ENCODE data around the gene TAF6L. TPM values are rescaled to one million over a fixed set of nuclear protein-coding genes. Genes with fewer than 3 reads are reported as not detected.
"Not testable (repeated sequence)": the region's sequence is repeated elsewhere in the genome, so short reads cannot be mapped to it uniquely, and the experiment has no call there.

The TAF6L gene, protein sequence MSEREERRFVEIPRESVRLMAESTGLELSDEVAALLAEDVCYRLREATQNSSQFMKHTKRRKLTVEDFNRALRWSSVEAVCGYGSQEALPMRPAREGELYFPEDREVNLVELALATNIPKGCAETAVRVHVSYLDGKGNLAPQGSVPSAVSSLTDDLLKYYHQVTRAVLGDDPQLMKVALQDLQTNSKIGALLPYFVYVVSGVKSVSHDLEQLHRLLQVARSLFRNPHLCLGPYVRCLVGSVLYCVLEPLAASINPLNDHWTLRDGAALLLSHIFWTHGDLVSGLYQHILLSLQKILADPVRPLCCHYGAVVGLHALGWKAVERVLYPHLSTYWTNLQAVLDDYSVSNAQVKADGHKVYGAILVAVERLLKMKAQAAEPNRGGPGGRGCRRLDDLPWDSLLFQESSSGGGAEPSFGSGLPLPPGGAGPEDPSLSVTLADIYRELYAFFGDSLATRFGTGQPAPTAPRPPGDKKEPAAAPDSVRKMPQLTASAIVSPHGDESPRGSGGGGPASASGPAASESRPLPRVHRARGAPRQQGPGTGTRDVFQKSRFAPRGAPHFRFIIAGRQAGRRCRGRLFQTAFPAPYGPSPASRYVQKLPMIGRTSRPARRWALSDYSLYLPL
- total RNA-seq: 17.2 TPM

DNA sequence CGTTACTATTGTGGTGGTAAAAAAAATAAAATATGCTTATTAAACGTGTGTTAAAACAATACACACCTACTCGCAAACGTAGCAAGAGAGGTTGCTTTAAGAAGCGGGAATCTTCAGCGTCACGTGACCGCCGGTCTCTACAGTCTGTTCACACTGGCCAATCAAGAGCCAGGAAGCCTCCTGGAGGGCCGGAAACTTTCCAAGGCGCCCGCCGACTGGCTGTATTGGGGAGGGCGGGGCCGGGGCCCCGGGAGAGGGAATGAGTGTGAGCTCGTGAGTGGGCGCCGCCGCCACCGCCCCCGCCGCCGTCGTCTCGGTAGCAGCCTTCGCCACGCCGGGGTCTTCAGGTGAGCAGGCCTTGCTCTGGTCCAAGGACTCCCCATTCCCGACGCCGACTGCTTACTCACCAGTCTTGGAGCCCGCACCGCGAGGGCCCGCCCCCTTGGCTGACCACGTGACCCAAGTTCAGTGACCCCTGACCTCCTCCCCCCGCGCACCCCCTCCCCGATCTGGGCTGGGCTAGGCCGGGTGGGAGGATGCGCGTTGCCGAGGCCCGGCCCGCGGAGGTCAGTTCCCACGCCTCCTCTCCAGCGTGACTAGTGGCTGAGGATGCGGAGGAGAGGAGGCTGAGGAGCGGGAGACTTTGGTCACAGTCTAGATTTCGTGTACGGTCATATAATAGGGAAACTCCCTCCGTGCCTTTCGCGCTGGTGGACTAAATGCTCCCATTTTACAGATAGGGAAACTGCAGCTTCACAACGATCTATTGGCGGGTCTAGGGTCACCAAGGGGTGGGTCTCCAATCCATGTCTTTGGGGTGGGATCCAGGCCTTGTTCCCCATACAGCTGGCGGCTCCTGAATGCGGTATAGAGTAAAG lies at the start of gene TAF6L:
TAF6L (plus strand) TSS at position 253 of the 878 bp plus-strand sequence. CDS start 4,388 bp downstream, outside the sequence.
- DNase-seq: peak; percentile 94

DNA sequence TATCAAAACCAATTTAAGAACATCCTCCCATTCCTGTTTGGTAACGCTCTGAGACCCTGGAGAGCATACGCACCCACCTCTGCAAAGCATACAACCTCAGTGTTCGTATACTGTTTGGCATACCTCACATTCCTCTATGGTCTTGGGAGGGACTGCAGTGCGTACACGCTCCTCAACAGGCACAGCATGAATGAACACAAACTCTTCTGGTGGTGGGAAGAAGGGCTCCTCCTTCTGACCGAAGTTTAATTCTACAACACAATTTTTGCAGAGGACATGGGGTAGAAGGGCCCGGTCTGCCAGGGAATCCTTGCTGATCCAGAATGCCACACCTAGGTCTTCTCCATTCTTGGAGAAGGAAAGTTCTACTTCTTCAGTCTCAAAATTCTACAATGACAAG lies 49.2 kb upstream of the TAF6L start:
- no peak for DNase-seq

DNA sequence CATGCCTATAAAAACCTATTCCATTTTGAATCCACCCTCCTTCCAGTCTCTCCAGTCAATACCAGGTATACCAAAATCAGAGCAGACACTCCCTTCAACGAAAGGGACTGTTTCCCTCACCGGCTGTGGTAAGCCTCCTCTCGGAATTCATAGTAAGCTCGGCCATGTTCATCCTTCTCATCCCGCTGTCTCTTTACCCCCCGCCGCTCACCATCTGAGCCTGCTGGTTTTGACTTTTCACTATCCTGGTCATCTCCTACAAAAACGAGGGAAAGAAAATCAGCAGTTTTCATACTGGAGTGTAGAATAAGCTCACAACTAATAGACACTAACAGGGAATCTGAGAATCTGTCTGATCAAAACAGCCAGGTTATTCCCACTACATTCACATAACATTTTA lies 47.0 kb upstream of the TAF6L start:
- no peak for DNase-seq

DNA sequence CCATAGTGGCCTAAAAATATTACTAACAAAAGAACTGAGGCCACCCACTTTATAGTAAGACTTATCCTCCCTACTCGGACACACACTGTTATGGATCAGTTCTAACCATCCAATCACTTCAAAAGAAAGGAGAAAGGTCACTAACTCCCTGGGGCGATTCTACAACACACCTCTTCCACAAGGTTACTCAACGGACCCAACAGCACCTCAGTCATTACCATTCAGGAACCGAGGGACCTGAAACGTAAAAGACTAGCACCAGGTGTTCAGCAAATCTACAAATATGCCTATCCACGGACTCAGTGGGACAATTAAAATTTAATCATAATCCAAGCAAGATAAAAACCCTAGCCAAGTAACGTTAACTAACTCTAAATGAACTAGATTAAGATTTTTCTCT lies 45.5 kb upstream of the TAF6L start:
- DNase-seq: no peak

DNA sequence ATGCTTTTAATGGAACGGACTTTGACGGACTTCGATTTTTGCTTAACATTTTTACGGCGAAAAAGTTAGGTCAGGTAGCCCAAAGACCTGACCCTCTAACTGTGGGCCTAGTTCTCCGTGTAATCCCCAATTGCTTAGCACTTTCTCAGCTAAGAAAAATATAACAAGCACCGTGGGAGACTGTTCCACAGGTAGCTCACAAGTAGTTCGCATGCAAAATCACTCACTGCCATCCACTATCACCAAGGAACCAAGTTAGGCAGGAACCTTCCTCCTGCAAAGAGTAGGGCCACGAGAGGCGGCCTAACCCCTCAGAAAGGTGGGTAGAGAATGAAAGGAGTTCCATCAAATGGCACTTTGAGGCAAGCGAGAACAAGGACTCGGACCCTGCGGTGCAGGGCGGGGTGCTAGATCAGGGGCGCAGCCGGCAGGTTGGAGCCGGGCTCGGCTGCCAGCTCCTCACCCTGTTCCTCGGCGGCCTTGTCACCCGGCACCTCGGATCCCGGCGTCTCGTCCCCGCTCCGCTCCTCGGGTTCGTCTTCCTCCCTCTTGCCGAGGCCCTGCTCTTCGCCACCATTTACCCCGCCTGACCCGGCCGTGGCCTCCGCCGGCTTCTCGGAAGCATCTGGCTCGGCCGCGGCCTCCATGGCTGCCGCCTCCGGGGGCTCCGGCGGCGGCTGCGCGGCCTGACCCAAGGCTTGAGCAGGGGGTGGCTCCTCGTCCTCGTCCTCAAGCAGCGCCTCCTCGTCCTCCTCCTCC lies 44.9 kb upstream of the TAF6L start:
- DNase-seq: no peak

DNA sequence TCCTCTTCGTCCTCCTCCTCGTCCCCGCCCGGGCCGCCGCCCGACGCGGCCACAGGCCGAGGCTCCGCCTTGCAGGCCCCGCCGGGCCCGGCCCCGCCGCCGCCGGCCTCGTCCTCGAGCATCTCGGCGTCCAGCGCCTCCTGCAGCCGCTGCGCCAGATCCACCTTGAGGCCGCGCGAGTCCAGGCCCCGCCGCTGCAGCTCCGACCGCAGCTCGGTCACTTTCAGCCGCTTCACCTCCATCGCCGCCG lies 44.4 kb upstream of the TAF6L start:
- no peak for DNase-seq

- peak; percentile 98 for DNase-seq
Measured at GRCh38 chr11:62727165-62727871, 43.9 kb upstream of the TAF6L start, which contains the start of gene HNRNPUL2. Gene HNRNPUL2, minus strand, starts transcription at chr11:62727457. Its CDS starts 301 bp downstream, at chr11:62727156.

DNA sequence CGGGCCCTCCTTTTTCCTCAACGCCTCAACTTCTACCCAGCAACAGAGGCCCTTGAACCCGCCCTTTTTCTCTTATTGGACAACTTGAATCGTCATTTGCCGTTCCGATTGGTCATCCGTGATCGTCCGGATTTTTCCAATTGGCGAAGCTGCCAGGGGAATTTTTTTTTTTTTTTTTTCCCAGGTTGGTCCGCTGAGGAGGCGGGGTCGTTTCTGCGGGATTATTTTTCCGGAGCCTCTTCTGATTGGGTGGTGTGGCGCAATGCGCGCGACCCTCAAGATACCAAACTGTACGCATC lies 43.4 kb upstream of the TAF6L start:
- DNase-seq: peak; percentile 90

- peak; percentile 77 for DNase-seq
Measured at GRCh38 chr11:62728171-62728988, 42.8 kb upstream of the TAF6L start, which contains the start of gene TTC9C. Gene TTC9C, plus strand, starts transcription at chr11:62728486. Its CDS starts 363 bp downstream, at chr11:62728849.

DNA sequence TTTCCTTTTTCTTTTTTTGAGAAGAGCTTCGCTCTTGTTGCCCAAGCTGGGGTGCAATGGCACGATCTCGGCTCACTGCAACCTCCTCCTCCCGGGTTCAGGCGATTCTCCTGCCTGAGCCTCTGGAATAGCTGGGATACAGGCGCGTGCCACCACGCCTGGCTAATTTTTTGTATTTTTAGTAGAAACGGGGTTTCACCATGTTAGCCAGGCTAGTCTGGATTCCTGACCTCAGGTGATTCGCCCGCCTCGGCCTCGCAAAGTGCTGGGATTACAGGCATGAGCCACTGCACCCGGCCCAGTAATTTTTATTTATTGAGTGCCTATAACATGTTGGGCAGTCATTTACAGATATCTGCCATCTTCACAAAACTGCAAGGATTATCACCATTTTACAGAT lies 41.1 kb upstream of the TAF6L start:
- DNase-seq: not testable (repeated sequence)

DNA sequence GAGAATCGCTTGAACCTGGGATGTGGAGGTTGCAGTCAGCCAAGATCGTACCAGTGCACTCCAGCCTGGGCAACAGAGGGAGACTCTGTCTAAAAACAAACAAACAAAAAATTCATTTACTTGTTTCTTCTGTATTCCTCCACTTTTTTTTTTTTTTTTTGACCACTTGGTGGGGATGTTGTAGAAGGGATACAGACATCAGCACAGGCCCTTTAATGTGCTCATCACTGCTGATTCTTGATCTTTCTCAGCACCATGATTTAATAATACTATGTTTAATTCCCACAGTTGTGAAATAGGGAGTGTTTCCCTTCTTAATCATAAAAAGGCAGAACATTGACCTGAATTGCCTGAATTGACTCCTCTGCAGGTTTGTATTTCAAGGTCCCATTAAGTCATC lies 38.4 kb upstream of the TAF6L start:
- DNase-seq: no peak

DNA sequence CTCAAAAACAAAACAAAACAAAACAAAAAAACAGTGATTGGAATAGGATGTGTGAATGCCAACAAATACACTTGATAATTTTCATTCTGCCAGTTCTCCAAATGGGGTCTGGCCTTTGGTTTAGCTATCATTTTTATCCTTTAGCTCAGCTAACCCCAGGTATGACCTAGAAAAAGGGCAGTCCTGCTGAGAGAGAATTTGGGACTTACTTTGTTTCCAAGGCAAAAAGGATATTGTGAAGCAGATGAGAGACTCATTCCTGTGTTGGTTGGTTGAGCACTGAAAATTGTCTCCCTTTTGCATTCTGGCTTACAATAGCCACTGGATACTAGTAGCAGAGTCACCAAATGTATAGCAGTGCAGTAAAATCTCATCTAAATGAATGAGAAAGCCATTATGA lies 34.0 kb upstream of the TAF6L start:
- no peak for DNase-seq

- no peak for DNase-seq
Measured at GRCh38 chr11:62747475-62748160, 23.6 kb upstream of the TAF6L start.

- not testable (repeated sequence) for DNase-seq
Measured at GRCh38 chr11:62749931-62750330, 21.3 kb upstream of the TAF6L start.

- DNase-seq: no peak
Measured at GRCh38 chr11:62752177-62752785, 18.9 kb upstream of the TAF6L start.

DNA sequence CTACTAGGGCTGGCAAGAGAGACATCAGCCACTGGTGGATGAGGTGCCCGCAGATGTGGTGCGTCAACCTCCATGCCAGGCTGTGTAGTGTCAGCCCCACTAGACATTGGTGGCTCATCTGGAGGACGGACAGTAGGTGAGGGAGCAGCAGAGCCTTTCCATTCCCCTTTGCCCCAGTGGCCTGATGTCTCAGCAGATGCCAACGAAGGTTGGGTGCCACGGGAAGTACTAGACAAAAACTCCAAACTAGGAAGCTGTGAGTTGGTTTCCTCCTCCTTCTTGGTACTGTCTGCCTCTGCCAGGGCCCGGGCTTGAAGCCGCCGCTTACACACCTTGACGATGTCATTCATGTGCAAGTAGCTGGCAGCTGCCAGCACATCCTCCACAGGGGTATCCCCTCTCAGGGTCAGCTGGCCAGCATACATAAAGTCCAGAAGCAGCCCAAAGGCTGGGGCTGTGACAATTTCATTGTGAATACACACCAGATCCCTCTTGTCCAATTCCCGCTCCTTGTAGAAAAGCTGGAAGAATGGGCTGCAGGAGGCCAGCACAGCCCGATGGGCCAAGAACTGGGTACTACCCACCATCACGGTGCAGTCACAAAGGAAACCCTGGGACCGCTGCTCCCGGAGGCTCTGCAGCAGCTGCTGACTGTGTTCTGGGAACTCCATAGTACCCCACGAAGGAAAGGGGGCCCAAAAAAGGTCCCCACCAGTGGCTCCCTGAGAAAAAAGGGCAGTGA lies 18.0 kb upstream of the TAF6L start:
- no peak for DNase-seq

- peak; percentile 99 for DNase-seq
Measured at GRCh38 chr11:62753736-62754603, 17.2 kb upstream of the TAF6L start, which contains the start of gene ZBTB3. Gene ZBTB3, minus strand, starts transcription at chr11:62754160. Its CDS starts 496 bp downstream, at chr11:62753664.

- no peak for DNase-seq
Measured at GRCh38 chr11:62755086-62755615, 16.0 kb upstream of the TAF6L start.
